Right kidney (tissue), 9 donors: ENCODE measurements around the gene PNRC2.

ENCODE experiments used
- DNase-seq: peaks from one replicate; pipeline ENCODE4 v3.0.0-alpha.2; 2016
- long read RNA-seq, 8 donors: transcript quantifications; one replicate each; lab custom pipeline, GENCODE V29; 2026

The PNRC2 gene, protein sequence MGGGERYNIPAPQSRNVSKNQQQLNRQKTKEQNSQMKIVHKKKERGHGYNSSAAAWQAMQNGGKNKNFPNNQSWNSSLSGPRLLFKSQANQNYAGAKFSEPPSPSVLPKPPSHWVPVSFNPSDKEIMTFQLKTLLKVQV
- long read RNA-seq, donor 1, transcript PNRC2-201 (3 exons, 2,416 nt): major isoform, 151 of 225 reads
- long read RNA-seq, donor 1, transcript PNRC2-204 (2 exons, 171 nt): minor isoform, 11 of 225 reads
- long read RNA-seq, donor 1, partial matches to known transcripts: 59 of 225 reads
- long read RNA-seq, donor 1, other reads (novel, unspliced or antisense): 0 of 225 reads
- long read RNA-seq, donor 2, transcript PNRC2-201 (3 exons, 2,416 nt): major isoform, 83 of 107 reads
- long read RNA-seq, donor 2, transcript PNRC2-204 (2 exons, 171 nt): minor isoform, 7 of 107 reads
- long read RNA-seq, donor 2, partial matches to known transcripts: 12 of 107 reads
- long read RNA-seq, donor 2, other reads (novel, unspliced or antisense): 0 of 107 reads
- long read RNA-seq, donor 3, transcript PNRC2-201 (3 exons, 2,416 nt): major isoform, 67 of 78 reads
- long read RNA-seq, donor 3, partial matches to known transcripts: 5 of 78 reads
- long read RNA-seq, donor 3, other reads (novel, unspliced or antisense): 0 of 78 reads
- long read RNA-seq, donor 4, transcript PNRC2-204 (2 exons, 171 nt): minor isoform, 10 of 266 reads
- long read RNA-seq, donor 4, transcript PNRC2-201 (3 exons, 2,416 nt): major isoform, 135 of 266 reads
- long read RNA-seq, donor 4, partial matches to known transcripts: 73 of 266 reads
- long read RNA-seq, donor 4, other reads (novel, unspliced or antisense): 45 of 266 reads
- long read RNA-seq, donor 5, transcript PNRC2-201 (3 exons, 2,416 nt): major isoform, 97 of 110 reads
- long read RNA-seq, donor 5, transcript PNRC2-204 (2 exons, 171 nt): minor isoform, 8 of 110 reads
- long read RNA-seq, donor 5, transcript PNRC2-202 (3 exons, 814 nt): minor isoform, 5 of 110 reads
- long read RNA-seq, donor 5, partial matches to known transcripts: 0 of 110 reads
- long read RNA-seq, donor 5, other reads (novel, unspliced or antisense): 0 of 110 reads
- long read RNA-seq, donor 6, transcript PNRC2-201 (3 exons, 2,416 nt): major isoform, 107 of 131 reads
- long read RNA-seq, donor 6, transcript PNRC2-202 (3 exons, 814 nt): minor isoform, 10 of 131 reads
- long read RNA-seq, donor 6, partial matches to known transcripts: 11 of 131 reads
- long read RNA-seq, donor 6, other reads (novel, unspliced or antisense): 0 of 131 reads
- long read RNA-seq, donor 7, transcript PNRC2-201 (3 exons, 2,416 nt): major isoform, 188 of 221 reads
- long read RNA-seq, donor 7, transcript PNRC2-204 (2 exons, 171 nt): minor isoform, 6 of 221 reads
- long read RNA-seq, donor 7, transcript PNRC2-202 (3 exons, 814 nt): minor isoform, 11 of 221 reads
- long read RNA-seq, donor 7, partial matches to known transcripts: 15 of 221 reads
- long read RNA-seq, donor 7, other reads (novel, unspliced or antisense): 0 of 221 reads
- long read RNA-seq, donor 8, transcript PNRC2-201 (3 exons, 2,416 nt): major isoform, 116 of 132 reads
- long read RNA-seq, donor 8, transcript PNRC2-204 (2 exons, 171 nt): minor isoform, 8 of 132 reads
- long read RNA-seq, donor 8, partial matches to known transcripts: 7 of 132 reads
- long read RNA-seq, donor 8, other reads (novel, unspliced or antisense): 0 of 132 reads

DNA sequence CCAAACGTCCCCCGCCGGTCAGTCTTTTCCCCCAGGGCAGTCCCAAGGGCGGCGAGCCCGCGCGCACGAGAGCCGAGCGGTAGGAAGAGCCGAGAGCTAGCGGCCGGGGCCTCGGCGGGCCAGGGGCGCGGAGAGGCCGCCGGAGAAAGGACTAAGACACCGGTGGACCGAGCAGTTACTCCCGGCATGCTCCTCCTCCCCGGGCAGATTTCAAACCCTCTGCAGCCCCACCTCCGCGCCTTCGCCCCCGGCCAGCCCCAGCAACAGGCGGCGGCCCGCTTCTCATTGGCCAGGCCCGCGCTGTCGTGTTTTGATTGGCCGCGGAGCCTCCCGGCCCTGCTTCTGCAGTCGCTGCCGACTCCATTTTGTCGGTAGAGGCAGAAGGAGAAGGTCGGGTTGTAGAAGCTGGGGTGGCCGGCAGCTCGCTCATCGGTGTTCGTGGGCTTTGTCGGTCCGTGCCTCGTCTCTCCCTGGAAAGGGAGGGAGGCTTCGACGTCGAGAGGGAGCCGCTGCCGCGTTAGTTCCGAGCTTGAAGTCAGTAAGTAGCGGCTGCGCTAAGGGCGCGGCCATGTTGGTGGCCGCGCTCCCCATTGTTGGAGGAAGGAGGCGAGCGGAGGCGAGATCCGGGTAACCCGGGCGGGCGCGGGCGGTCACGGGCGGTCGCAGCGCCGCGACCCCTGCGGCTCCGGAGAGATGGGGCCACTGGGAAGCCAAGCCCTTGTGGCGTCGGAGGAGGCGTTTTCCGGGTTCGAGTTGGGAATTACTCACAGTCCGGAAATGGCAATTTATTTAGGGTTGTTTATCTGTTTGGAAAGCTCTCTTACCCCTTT lies at the start of gene PNRC2:
PNRC2 (plus strand) TSS at position 368 of the 830 bp plus-strand sequence. CDS start 1,630 bp downstream, outside the sequence.
- peak; percentile 100 for DNase-seq

DNA sequence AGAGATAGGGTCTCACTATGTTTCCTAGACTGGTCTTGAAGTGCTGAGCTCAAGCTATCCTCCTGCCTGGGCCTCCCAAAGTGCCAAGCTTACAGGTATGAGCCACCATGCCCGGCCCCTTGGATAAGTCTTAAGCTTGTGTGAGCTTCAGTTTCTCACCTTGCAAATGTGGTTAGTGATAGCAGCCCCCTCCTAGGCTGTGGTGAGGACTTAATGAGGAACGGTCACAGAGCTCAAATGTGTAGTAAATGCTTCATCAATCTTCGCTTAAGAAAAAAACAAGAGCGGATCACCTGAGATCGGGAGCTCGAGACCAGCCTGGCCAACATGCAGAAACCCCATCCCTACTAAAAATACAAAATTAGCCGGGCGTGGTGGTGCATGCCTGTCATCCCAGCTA lies 49.5 kb upstream of the PNRC2 start:
- no peak for DNase-seq

DNA sequence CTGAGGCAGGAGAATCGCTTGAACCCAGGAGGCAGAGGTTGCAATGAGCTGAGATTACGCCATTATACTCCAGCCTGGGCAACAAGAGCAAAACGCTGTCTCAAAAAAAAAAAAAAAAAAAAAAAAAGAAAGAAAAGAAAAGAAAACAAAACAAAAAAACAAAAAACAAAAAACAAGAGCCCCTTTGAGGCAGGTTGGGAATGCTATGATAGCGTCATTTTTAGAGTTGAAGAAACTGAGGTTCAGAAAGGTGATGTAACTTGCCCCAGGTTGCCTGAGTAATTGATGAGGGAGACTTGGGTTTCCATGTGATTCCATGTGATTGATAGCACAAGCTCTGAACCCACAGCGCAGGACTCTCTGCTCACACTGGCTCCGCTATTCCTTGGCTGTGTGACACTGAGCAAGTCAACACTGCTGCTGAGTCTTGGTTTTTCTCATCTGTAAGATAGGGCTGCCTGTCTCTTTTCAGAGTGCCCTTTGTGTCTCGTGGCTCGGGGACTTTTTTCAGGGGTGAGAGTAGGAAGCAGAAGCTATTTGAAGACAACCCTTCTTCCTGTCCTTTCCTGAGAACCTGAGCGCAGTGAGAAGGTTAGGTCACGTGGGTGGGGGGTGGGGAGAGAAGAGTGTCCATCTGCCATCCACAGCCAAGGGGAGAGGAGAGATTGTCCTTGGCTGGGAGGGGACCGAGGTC lies 48.9 kb upstream of the PNRC2 start:
- DNase-seq: no peak

DNA sequence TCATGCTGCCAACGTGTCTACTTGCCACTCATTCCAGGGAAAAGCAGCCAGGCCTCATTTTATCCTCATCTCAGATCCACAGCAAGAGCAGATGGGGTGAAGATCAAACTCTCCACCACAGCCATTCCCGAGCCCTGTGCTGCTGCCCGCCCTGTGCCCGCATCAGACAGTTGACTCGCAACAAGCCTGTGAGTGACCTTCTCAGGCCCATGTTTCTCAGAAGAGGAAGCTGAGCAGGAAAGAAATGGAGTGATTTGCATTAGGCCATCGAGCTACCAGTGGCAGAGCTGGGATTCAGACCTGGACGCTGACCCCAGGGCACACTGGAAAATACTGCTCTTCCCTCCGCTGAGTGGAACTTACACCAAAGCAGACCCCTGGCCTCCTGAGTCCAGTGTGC lies 47.7 kb upstream of the PNRC2 start:
- no peak for DNase-seq

DNA sequence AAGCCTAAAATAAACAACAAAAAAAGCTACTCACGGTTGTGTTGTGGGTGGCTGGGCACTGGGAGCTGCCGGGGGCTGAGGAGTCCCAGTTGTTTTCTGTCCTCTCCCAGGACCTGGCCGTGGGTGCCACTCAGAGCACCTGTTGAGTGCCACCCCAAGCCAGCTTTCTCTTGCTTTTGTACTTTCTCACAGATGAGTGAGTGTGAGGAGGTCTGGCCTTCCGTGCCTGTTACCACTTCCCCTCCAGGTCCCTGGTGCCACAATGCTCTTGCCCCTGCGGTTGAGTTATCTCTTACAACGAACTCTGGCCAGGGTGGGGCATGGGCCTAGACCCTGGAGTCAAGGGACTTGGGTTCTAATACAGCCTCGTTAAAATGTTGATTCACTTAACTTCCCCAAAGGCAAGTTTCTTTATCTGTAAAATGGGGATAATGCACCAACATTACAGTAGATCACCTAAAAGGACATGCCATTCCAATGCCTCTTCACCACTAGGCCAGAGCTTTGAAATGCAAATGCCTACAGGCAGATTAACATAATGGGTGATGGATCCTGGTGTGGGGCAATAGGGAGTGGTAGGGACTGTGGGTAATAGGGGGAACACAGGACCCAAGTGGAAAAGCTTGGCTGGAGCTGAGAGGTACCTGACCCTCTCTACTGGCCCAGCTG lies 46.3 kb upstream of the PNRC2 start, which contains the start of gene CNR2:
CNR2 (minus strand) TSS at position 151 of the 669 bp plus-strand sequence. CDS start 37,745 bp downstream, outside the sequence.
- no peak for DNase-seq

DNA sequence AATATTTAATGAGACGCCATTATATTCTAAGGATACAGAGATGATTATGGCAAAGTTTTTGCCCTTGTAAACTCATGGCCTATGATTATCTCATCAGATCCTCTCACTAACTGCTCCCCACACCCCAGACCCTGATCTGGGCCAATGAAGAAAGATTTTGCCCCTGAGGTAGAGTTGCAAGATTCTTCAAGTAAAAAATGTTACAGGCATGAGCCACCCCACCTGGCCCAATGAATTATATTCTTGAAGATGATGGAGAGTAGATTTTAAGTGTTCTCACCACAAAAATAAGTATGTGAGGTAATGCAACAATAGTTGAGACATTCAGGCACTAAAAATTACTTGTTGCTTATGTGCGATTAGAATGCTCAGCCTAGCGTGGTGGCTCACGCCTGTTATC lies 44.7 kb upstream of the PNRC2 start:
- no peak for DNase-seq

DNA sequence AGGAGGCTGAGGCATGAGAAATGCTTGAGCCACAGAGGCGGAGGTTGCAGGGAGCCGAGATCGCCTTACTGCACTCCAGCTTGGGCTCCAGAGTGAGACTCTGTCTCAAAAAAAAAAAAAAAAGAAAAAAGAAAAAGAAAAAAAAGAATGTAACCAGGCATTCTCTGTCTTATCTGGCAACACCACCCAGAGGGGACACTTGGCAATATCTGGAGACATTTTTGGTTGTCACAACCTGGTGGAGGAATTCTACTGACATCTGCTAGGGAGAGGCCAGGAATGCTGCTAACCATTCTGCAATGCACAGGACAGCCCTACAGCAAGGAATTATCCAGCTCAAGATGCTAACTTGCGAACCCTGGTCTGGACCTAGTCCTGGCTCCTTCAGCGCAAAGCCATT lies 44.2 kb upstream of the PNRC2 start:
- DNase-seq: no peak

DNA sequence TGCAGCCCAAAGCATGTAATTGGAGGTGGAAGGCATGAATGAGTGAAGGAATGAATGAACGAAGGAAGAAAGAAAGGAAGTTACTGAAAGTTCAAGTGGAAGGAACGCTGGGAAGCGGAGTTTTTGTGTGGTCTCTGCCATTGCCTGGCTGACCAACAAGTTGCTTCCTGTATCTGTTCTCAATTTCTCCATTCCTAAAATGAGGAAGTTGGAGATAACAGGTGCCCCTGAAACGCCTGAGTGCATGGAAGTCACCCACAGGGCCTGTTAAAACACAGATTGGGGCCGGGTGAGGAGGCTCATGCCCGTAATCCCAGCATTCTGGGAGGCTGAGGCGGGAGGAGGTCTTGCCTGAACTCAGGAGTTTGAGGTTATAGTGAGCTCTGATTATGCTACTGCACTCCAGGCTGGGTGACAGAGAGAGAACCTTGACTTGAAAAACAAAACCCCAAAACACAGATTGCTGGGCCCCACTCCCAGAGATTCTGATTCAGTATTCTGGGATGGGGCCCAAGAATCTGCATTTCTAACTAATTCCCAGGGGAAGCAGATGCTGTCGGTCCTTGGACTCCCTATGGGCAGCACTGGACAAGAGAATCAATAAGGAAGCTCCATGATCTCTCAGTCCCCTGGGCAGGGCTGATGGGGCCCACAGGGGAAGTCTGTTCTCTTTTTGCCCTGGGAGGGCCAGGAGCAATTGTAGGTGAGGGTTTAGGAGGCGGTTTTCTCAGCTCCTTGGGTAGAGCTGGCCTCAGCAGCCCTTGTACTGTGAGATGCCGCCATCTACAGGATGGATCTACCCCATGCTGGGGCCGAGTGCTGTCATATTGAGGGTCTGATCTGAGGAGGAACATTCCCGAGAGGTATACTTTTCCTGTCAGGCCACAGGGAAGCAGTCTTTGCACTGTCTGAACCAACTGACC lies 43.2 kb upstream of the PNRC2 start:
- peak; percentile 50 for DNase-seq

DNA sequence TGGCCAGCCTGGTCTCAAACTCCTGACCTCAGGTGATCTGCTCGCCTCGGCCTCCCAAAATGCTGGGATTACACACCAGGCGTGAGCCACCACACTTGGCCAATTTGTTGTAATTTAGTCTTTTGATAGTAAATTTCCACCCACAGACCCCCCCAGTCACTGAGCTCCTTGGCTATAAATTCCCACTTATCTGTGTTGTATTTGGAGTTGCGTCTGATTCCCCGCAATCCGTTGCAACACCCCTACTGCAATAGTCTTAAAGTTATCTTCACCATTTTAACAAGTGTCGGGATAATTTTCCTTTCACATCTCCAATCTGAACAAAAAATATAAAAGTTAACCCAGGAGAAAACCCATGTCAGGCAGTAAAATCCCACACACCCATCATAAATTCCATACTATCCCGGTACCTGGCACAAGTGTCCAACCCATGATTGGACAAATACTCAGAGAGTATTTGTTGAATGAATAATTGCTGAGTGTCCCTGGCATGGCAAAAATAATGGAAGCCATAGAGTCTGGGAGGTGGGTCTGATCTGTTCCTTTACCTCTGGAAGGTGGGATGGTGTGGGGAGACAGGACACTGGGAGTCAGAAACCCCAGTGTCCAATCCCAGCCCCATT lies 37.2 kb upstream of the PNRC2 start:
- DNase-seq: no peak

DNA sequence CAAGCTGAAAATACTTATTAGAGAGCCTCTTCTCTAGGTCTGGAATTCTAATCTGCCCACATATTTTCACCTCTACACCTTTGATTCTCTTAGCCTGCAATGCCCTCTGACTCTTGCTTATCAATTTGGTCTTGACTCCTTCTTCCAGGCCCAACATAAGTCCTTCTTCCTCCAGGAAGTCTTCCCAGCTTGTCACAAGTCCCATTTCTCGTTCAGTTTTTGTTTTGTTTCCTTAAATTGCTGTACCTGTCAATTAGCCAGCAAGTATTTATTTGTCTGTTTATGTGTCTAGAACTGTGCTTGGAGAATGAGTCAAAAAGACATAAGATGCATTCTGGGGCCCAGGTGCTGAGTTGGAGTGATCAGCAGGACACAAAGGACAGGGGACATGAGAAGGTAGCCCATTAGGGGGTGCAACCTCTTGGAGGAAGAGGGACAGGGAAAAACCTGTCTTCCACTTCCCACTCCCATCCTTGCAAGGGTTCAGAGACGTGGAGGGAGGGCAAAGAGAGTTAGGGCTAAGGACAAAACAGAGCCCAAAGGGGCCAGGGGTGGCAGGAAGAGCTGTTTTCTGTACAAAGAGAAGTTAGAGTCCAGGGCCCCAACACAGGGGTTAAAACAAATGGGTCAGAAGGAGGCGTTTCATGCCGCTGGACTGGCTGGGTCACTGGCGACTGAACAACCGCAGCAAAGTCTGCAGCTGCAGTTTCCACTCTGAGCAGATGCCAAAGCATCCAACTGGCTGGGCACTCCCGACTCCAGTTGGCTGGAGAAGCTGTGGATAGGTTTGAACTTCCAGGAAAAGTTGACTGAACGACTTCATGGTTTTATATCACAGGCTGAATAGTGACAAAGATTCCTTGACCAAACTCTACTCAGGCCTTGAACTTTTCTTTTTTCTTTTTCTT lies 35.8 kb upstream of the PNRC2 start:
- DNase-seq: no peak

DNA sequence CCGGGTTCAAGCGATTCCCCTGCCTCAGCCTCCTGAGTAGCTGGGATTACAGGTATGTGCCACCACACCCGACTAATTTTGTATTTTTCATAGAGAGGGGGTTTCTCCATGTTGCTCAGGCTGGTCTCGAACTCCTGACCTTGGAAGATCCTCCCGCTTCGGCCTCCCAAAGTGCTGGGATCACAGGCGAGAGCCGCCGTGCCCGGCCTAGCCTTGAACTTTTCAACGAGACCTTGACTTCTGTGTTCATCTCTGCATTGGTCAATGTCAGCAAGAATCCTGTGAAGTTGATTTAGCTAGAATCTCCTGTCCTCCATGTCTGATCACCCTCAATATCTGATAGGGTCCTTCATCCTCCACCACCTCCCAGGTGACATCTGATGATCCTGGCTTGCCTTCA lies 35.0 kb upstream of the PNRC2 start:
- no peak for DNase-seq

DNA sequence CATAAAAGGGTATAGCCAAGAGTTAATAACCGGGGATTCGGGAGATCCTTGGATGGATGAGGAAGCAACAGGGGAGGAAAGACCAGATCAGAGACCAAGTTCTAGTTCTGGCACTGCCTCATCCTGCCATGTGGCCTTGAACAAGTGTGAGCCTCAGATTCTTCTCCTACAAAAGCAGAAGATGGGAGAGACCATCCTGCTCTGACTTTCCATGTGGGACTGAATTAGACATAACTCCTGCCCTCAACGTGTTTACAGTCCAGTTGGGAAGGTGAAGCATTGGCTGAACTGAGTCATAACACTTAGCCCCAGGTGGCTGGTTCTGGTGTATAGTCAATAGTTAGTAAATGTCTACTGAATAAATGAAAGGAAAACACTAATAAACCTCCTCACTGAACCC lies 34.3 kb upstream of the PNRC2 start:
- no peak for DNase-seq

DNA sequence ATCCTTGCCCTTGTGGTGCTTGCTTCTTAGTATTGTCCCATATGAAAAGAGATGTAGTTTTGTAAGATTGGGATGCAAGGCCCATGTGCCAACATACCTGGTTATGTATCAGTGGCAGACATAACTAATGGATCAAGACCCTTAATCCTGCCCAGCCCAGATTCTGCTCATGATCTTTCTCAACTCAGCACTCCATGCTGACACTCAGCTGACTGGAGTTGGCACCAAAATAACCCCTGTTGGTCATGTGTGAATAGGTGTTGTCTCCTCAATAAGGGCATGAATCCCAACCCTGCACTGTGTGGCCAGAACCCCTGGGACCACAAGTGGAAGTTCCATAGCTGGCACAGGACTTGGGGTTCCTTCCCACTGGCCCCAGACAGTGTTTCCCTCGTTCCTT lies 32.5 kb upstream of the PNRC2 start:
- DNase-seq: no peak

DNA sequence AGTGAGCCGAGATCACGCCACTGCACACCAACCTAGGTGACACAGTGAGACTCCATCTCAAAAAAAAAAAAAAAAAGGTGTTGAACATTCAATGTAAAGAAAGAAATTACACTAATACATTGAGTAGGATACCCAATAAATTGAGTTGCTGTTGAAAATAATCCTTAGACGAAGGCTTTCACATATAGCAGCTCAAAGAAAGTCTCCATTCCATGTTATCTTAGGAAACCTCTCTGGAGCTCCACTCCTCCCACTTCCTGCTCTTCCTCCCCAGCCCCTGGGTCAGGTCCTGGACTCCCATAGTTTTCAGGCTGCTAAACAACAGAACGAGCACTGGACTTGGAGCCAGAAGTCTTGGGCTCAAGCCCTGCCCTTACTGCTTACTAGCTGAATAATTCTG lies 30.8 kb upstream of the PNRC2 start:
- DNase-seq: no peak

DNA sequence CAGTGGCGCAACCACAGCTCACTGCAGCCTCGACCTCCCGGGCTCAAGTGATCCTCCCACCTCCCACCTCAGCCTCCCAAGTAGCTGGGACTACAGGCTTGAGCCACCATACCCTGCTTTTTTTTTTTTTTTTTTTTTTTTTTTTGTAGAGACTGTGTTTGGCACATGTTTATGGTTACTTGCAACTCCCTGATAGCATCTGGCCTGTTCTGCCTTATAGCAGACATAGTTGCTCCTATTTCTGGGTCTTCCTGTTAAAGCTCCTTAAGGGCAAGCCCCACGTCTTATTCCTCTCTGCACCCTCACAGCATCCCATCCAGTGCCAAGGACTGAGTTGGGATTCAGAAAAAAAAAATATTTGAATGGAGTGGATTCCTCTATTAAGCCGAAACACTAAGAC lies 29.4 kb upstream of the PNRC2 start:
- DNase-seq: no peak

DNA sequence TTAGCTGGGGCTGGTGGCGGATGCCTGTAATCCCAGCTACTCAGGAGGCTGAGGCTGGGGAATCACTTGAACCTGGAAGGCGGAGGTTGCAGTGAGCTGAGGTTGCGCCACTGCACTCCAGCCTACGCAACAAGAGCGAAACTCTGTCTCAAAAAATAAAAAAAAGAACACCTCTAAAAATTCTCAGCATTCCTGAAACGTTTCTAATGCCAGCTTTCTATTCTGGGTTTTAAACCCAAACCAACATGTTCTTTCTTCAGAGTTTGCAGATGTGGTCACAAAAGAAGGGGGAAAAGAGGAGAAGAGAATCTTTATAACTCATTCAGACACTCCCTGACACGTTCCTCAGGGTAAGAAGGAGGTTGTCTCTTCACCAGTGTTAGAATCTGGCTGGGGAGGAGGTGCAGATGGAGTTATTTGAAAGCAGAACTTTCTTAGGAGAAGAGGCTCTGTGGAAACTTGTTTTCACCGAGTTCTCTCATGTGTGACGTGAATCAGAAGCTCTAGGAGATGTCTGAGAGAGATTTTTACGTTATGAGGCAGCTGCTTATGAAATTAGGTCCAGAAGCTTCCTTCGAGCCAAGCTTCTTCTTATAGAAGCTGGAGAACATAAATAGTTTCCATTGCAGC lies 28.7 kb upstream of the PNRC2 start:
- DNase-seq: no peak
